SK-N-SH (cell line): ENCODE measurements around the gene EMCN. TPM values are rescaled to one million over a fixed set of nuclear protein-coding genes. Genes with fewer than 3 reads are reported as not detected.

Source experiments
- CTCF ChIA-PET: fragments of 300-600, 350-600 bp; formaldehyde crosslinking; extraction: SDS; loops from one replicate; lab custom pipeline; 2021; lab: Yijun Ruan, JAX
- POLR2A ChIA-PET: fragments of 350-600 bp; sonication (Branson Sonifier 250); formaldehyde crosslinking; extraction: SDS; loops from one replicate; lab custom pipeline; 2020; ENCODE audit warnings: antibody characterized with exemption, inconsistent platforms; lab: Yijun Ruan, JAX
- DNase-seq: peaks from one replicate; pipeline ENCODE4 v3.0.0; 2012
- H2AFZ ChIP-seq: fragments of 200-600 bp; sonication (generic); 2 replicates; pipeline ENCODE4 v1.8.1; 2016; ENCODE audit warnings: antibody characterized with exemption, mild to moderate bottlenecking, low read depth
- H3F3A ChIP-seq: fragments of 200-600 bp; sonication (generic); replicated peaks from 2 replicates; pipeline ENCODE3; 2016; ENCODE audit warnings: antibody characterized with exemption, mild to moderate bottlenecking; ENCODE audit not compliant: insufficient read depth
- H3K27ac ChIP-seq, 2 experiments: fragments of 200-500 bp in 1 of 2; fragments of 200-600 bp in 1 of 2; sonication (Bioruptor generic) in 1 of 2; sonication (generic), shearing (Covaris generic) in 1 of 2; 2 replicates each; pipeline versions ENCODE4 v1.5.1 to v1.6.1; 2014 to 2016; ENCODE audit warnings: low read depth in 2 of 2, inconsistent platforms in 1 of 2, low read length in 1 of 2, mild to moderate bottlenecking in 1 of 2, mixed read lengths in 1 of 2
- H3K27me3 ChIP-seq: fragments of 200-600 bp; sonication (generic), shearing (Covaris generic); 2 replicates; pipeline ENCODE4 v1.6.1; 2016; ENCODE audit warnings: mixed run types; ENCODE audit not compliant: insufficient read depth
- H3K36me3 ChIP-seq, 2 experiments: fragments of 200-500 bp in 1 of 2; fragments of 200-600 bp in 1 of 2; sonication (Bioruptor generic) in 1 of 2; sonication (generic) in 1 of 2; replicated peaks in 1 of 2; 2 replicates each; pipeline versions ENCODE3 to v1.5.1; 2014 to 2016; ENCODE audit warnings: low read length in 1 of 2, mild to moderate bottlenecking in 1 of 2; ENCODE audit not compliant: insufficient read depth in 2 of 2, control insufficient read depth in 1 of 2
- H3K4me1 ChIP-seq, 2 experiments: fragments of 200-500 bp in 1 of 2; fragments of 200-600 bp in 1 of 2; sonication (Bioruptor generic) in 1 of 2; sonication (generic), shearing (Covaris generic) in 1 of 2; 2 replicates each; pipeline versions ENCODE4 v1.5.1 to v1.6.1; 2014 to 2016; ENCODE audit warnings: low read depth in 1 of 2, low read length in 1 of 2, mixed run types in 1 of 2; ENCODE audit not compliant: insufficient read depth in 2 of 2, control insufficient read depth in 1 of 2
- H3K4me2 ChIP-seq: fragments of 200-600 bp; sonication (generic), shearing (Covaris generic); 2 replicates; pipeline ENCODE4 v1.6.1; 2017; ENCODE audit warnings: mixed run types
- H3K4me3 ChIP-seq, 2 experiments: fragments of 200-500 bp in 1 of 2; fragments of 200-600 bp in 1 of 2; sonication (Bioruptor generic) in 1 of 2; sonication (generic), shearing (Covaris generic) in 1 of 2; 2 replicates each; pipeline versions ENCODE4 v1.5.1 to v1.8.1; 2014 to 2016; ENCODE audit warnings: low read depth in 2 of 2, inconsistent platforms in 1 of 2, low read length in 1 of 2, mild to moderate bottlenecking in 1 of 2, mixed read lengths in 1 of 2, moderate library complexity in 1 of 2
- H3K79me2 ChIP-seq: fragments of 200-600 bp; sonication (generic); 2 replicates; pipeline ENCODE4 v1.8.1; 2017; ENCODE audit warnings: mild to moderate bottlenecking; ENCODE audit not compliant: insufficient read depth
- H3K9ac ChIP-seq: fragments of 200-600 bp; sonication (generic); 2 replicates; pipeline ENCODE4 v1.6.1; 2017; ENCODE audit warnings: mixed run types
- H3K9me2 ChIP-seq: fragments of 200-600 bp; sonication (generic); 2 replicates; pipeline ENCODE4 v1.6.1; 2017; ENCODE audit warnings: mixed run types
- H3K9me3 ChIP-seq: fragments of 200-600 bp; sonication (generic); 2 replicates; pipeline ENCODE4 v1.6.1; 2017; ENCODE audit warnings: mixed run types, mild to moderate bottlenecking, moderate library complexity
- H4K20me1 ChIP-seq: fragments of 200-600 bp; sonication (generic); 2 replicates; pipeline ENCODE4 v1.6.1; 2017; ENCODE audit warnings: mild to moderate bottlenecking, mixed run types; ENCODE audit not compliant: insufficient read depth
- EP300 ChIP-seq, 2 experiments: IDR thresholded peaks; 2 replicates each; pipeline versions ENCODE4 v1.4.0 to v1.6.1; 2012; ENCODE audit warnings: borderline replicate concordance in 1 of 2, low read depth in 1 of 2, low read length in 1 of 2
- EZH2phosphoT487 ChIP-seq: fragments of 200-600 bp; sonication (generic); IDR thresholded peaks from 2 replicates; pipeline ENCODE4 v1.6.1; 2017; ENCODE audit warnings: low read depth, mixed run types, mild to moderate bottlenecking, antibody characterized with exemption, moderate library complexity, borderline replicate concordance
- FOSL2 ChIP-seq: IDR thresholded peaks from 2 replicates; pipeline ENCODE4 v1.4.0; 2012; ENCODE audit warnings: low read depth, mild to moderate bottlenecking, moderate library complexity, borderline replicate concordance
- FOXJ3 ChIP-seq: sonication (generic); formaldehyde crosslinking; IDR thresholded peaks from 2 replicates; pipeline ENCODE4 v1.5.1; 2020; ENCODE audit warnings: mild to moderate bottlenecking, missing genetic modification reagents
- FOXM1 ChIP-seq: IDR thresholded peaks from 2 replicates; pipeline ENCODE4 v1.4.0; 2012; ENCODE audit warnings: low read depth, mild to moderate bottlenecking
- GATA2 ChIP-seq: sonication (generic); formaldehyde crosslinking; IDR thresholded peaks from 2 replicates; pipeline ENCODE4 v1.5.0; 2020; ENCODE audit warnings: mild to moderate bottlenecking, missing genetic modification reagents
- JUND ChIP-seq: IDR thresholded peaks from 2 replicates; pipeline ENCODE4 v1.4.0; 2012
- MEF2A ChIP-seq: IDR thresholded peaks from 2 replicates; pipeline ENCODE4 v1.4.0; 2012; ENCODE audit warnings: low read depth, borderline replicate concordance
- MXI1 ChIP-seq: IDR thresholded peaks from 2 replicates; pipeline ENCODE4 v1.6.1; 2012; ENCODE audit warnings: mild to moderate bottlenecking, low read depth, low read length, improper control_type of control experiment
- NRF1 ChIP-seq: IDR thresholded peaks from 2 replicates; pipeline ENCODE4 v1.6.1; 2012; ENCODE audit warnings: low read depth, mild to moderate bottlenecking, low read length
- RAD21 ChIP-seq: IDR thresholded peaks from 2 replicates; pipeline ENCODE4 v1.6.1; 2012; ENCODE audit warnings: mild to moderate bottlenecking, low read length
- REST ChIP-seq: IDR thresholded peaks from 2 replicates; pipeline ENCODE4 v1.6.1; 2012; ENCODE audit warnings: mild to moderate bottlenecking, low read depth, low read length, moderate library complexity
- RFX5 ChIP-seq: IDR thresholded peaks from 2 replicates; pipeline ENCODE4 v1.6.1; 2012; ENCODE audit warnings: mild to moderate bottlenecking, improper control_type of control experiment, low read length
- SIN3A ChIP-seq: IDR thresholded peaks from 2 replicates; pipeline ENCODE4 v1.6.1; 2012; ENCODE audit warnings: low read depth, mild to moderate bottlenecking, low read length, moderate library complexity, borderline replicate concordance
- TCF12 ChIP-seq: IDR thresholded peaks from 2 replicates; pipeline ENCODE4 v1.4.0; 2012
- USF2 ChIP-seq: fragments of 150-350 bp; IDR thresholded peaks from 2 replicates; pipeline ENCODE4 v1.6.1; 2017; ENCODE audit warnings: antibody characterized with exemption, low read length, low read depth, borderline replicate concordance
- YY1 ChIP-seq: IDR thresholded peaks from 2 replicates; pipeline ENCODE4 v1.4.0; 2012; ENCODE audit warnings: low read depth, mild to moderate bottlenecking
- WGBS: methylation state at CpG from one replicate; pipeline ENCODE4 v1.1.6; 2017; ENCODE audit warnings: low lambda C conversion rate; 5-methylcytosine and 5-hydroxymethylcytosine counted together
- polyA plus RNA-seq, 3 experiments: library from polyadenylated mRNA; depleted of rRNA; stranded (reverse); fragments of >200 nt; gene quantifications; 2 replicates each; pipeline ENCODE4 v1.2.3, GENCODE V29; 2012
- TF ChIP-seq, protein P1 (sequence below): fragments of 200-600 bp; sonication (generic); IDR thresholded peaks from 2 replicates; pipeline ENCODE4 v1.6.1; 2017; ENCODE audit warnings: antibody characterized with exemption, mild to moderate bottlenecking, moderate library complexity
- TF ChIP-seq, protein P2 (sequence below): IDR thresholded peaks from 2 replicates; pipeline ENCODE4 v1.4.0; 2012; ENCODE audit warnings: low read depth, borderline replicate concordance

EMCN gene
- polyA plus RNA-seq, 1 of the 3 experiments (the other 2 are of a cell fraction), result 0.30 TPM

GRCh38 chr4:100509386-100509785 lies 8.4 kb downstream of the EMCN start (continued):
- TF ChIP-seq REST, result no peak
- TF ChIP-seq SIN3A, result no peak
- no peak for TF ChIP-seq TCF12
- no peak for TF ChIP-seq USF2
- TF ChIP-seq FOXM1, result no peak
- no peak for TF ChIP-seq MEF2A
- no peak for TF ChIP-seq YY1
- TF ChIP-seq FOXJ3, result no peak

GRCh38 chr4:100508691-100509090 lies 9.1 kb downstream of the EMCN start:
- Histone ChIP-seq H3K9me3 (no peaks in the 10 kb centered on the region), H3K27ac (no peak overlapping the region), H4K20me1 (no peaks in the 10 kb centered on the region), H3K36me3 (no peaks in the 10 kb centered on the region), H3K79me2 (no peaks in the 10 kb centered on the region), H3K4me1 (peaks cover 0 to 28% of the 10 kb centered on the region in 2 experiments; a peak in 2 of 4 replicates), H2AFZ (no peak overlapping the region), H3K27me3 (no peaks in the 10 kb centered on the region), H3F3A (peaks cover 22% of the 10 kb centered on the region), H3K9me2 (no peaks in the 10 kb centered on the region), H3K9ac (no peak overlapping the region), H3K4me2 (no peak overlapping the region), H3K4me3 (no peak overlapping the region)
- no peak for DNase-seq
- WGBS, result 76% methylated on average over 3 of the region's 3 CpGs
- ChIA-PET POLR2A (no interaction called here), CTCF (no interaction called here)
- TF ChIP-seq NRF1 (no peak), RAD21 (no peak), EP300 (IDR thresholded peaks at IDR 0.05; ENCODE audit: borderline replicate concordance in 1 of 2, low read depth in 1 of 2, low read length in 1 of 2) (no peak), TCF12 (no peak), FOXJ3 (no peak), FOSL2 (no peak), EZH2phosphoT487 (no peak), YY1 (no peak), MXI1 (no peak), JUND (no peak), FOXM1 (no peak), GATA2 (CRISPR knock-in tag) (no peak), RFX5 (no peak)
- TF ChIP-seq, protein P1, sequence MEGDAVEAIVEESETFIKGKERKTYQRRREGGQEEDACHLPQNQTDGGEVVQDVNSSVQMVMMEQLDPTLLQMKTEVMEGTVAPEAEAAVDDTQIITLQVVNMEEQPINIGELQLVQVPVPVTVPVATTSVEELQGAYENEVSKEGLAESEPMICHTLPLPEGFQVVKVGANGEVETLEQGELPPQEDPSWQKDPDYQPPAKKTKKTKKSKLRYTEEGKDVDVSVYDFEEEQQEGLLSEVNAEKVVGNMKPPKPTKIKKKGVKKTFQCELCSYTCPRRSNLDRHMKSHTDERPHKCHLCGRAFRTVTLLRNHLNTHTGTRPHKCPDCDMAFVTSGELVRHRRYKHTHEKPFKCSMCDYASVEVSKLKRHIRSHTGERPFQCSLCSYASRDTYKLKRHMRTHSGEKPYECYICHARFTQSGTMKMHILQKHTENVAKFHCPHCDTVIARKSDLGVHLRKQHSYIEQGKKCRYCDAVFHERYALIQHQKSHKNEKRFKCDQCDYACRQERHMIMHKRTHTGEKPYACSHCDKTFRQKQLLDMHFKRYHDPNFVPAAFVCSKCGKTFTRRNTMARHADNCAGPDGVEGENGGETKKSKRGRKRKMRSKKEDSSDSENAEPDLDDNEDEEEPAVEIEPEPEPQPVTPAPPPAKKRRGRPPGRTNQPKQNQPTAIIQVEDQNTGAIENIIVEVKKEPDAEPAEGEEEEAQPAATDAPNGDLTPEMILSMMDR, result no peak
- TF ChIP-seq, protein P2, sequence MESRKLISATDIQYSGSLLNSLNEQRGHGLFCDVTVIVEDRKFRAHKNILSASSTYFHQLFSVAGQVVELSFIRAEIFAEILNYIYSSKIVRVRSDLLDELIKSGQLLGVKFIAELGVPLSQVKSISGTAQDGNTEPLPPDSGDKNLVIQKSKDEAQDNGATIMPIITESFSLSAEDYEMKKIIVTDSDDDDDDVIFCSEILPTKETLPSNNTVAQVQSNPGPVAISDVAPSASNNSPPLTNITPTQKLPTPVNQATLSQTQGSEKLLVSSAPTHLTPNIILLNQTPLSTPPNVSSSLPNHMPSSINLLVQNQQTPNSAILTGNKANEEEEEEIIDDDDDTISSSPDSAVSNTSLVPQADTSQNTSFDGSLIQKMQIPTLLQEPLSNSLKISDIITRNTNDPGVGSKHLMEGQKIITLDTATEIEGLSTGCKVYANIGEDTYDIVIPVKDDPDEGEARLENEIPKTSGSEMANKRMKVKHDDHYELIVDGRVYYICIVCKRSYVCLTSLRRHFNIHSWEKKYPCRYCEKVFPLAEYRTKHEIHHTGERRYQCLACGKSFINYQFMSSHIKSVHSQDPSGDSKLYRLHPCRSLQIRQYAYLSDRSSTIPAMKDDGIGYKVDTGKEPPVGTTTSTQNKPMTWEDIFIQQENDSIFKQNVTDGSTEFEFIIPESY, result no peak
